ENCODE results near the gene PRMT3. TPM values are rescaled to one million over a fixed set of nuclear protein-coding genes. Genes with fewer than 3 reads are reported as not detected.

The PRMT3 gene
- total and polyA plus RNA-seq, 2 donors: 12.8 to 18.5 TPM

Other genes starting within 250 kb of the PRMT3 start
- gene DBX1, start 227.2 kb upstream of the PRMT3 start, total RNA-seq: not detected
- not detected for gene DBX1, start 227.2 kb upstream of the PRMT3 start, polyA plus RNA-seq
- gene HTATIP2, start 24.0 kb upstream of the PRMT3 start, total RNA-seq: 18.5 TPM
- 44.9 TPM for gene HTATIP2, start 24.0 kb upstream of the PRMT3 start, polyA plus RNA-seq
- gene SLC6A5, start 211.9 kb downstream of the PRMT3 start, total RNA-seq: 0.05 TPM
- 0.05 TPM for gene SLC6A5, start 211.9 kb downstream of the PRMT3 start, polyA plus RNA-seq